Trophoblast cell (in vitro differentiated cells and primary cell): ENCODE measurements around the gene CCIN.
A peak's percentile ranks its signal among the peaks of the same experiment; 100 is the strongest.
"Not testable (repeated sequence)": the region's sequence is repeated elsewhere in the genome, so short reads cannot be mapped to it uniquely, and the experiment has no call there.

ENCODE experiments used
- DNase-seq, 2 donors: peaks; one replicate each; pipeline ENCODE4 v3.0.0-alpha.2; 2016
- H2AFZ ChIP-seq: 2 replicates; pipeline ENCODE4 v1.6.1; 2013; ENCODE audit warnings: low read length, moderate library complexity, mild to moderate bottlenecking; ENCODE audit not compliant: insufficient read depth, poor library complexity
- H2AK5ac ChIP-seq: 2 replicates; pipeline ENCODE4 v1.6.1; 2013; ENCODE audit warnings: mild to moderate bottlenecking, low read length
- H2BK120ac ChIP-seq: 2 replicates; pipeline ENCODE4 v1.6.1; 2013; ENCODE audit warnings: low read length, mild to moderate bottlenecking, moderate library complexity; ENCODE audit not compliant: insufficient read depth, poor library complexity
- H2BK12ac ChIP-seq: 2 replicates; pipeline ENCODE4 v1.6.1; 2013; ENCODE audit warnings: mild to moderate bottlenecking, low read length, moderate library complexity
- H2BK5ac ChIP-seq: 2 replicates; pipeline ENCODE4 v1.6.1; 2013; ENCODE audit warnings: low read length, low read depth, moderate library complexity, mild to moderate bottlenecking; ENCODE audit not compliant: poor library complexity
- H3K14ac ChIP-seq: 2 replicates; pipeline ENCODE4 v1.6.1; 2013; ENCODE audit warnings: mild to moderate bottlenecking, low read length
- H3K18ac ChIP-seq: 2 replicates; pipeline ENCODE4 v1.6.1; 2013; ENCODE audit warnings: mild to moderate bottlenecking, low read length
- H3K23ac ChIP-seq: 2 replicates; pipeline ENCODE4 v1.6.1; 2013; ENCODE audit warnings: low read length
- H3K27ac ChIP-seq: 2 replicates; pipeline ENCODE4 v1.5.1; 2013; ENCODE audit warnings: low read depth, mild to moderate bottlenecking, inconsistent platforms, low read length, moderate library complexity
- H3K27me3 ChIP-seq: 2 replicates; pipeline ENCODE4 v1.6.1; 2013; ENCODE audit warnings: inconsistent platforms, mild to moderate bottlenecking, low read length, moderate library complexity; ENCODE audit not compliant: insufficient read depth
- H3K36me3 ChIP-seq, 2 experiments: 1 replicate in 1 of 2; 2 replicates in 1 of 2; pipeline ENCODE4 v1.6.1; 2013; ENCODE audit warnings: low read length in 2 of 2, mild to moderate bottlenecking in 2 of 2, moderate library complexity in 1 of 2; ENCODE audit not compliant: insufficient read depth in 2 of 2, control insufficient read depth in 1 of 2
- H3K4ac ChIP-seq: 2 replicates; pipeline ENCODE4 v1.6.1; 2013; ENCODE audit warnings: low read depth, mild to moderate bottlenecking, low read length, moderate library complexity
- H3K4me1 ChIP-seq, 2 experiments: 1 replicate in 1 of 2; 2 replicates in 1 of 2; pipeline ENCODE4 v1.6.1; 2013; ENCODE audit warnings: low read length in 2 of 2, mild to moderate bottlenecking in 2 of 2, moderate library complexity in 1 of 2; ENCODE audit not compliant: insufficient read depth in 2 of 2, control insufficient read depth in 1 of 2
- H3K4me2 ChIP-seq: 2 replicates; pipeline ENCODE4 v1.6.1; 2013; ENCODE audit warnings: inconsistent platforms, mild to moderate bottlenecking, low read length, moderate library complexity
- H3K4me3 ChIP-seq: 2 replicates; pipeline ENCODE4 v1.5.1; 2013; ENCODE audit warnings: mild to moderate bottlenecking, low read depth, low read length, inconsistent platforms
- H3K79me1 ChIP-seq: one replicate; pipeline ENCODE4 v1.6.1; 2013; ENCODE audit warnings: low read length
- H3K79me2 ChIP-seq: 2 replicates; pipeline ENCODE4 v1.6.1; 2013; ENCODE audit warnings: low read length, mild to moderate bottlenecking; ENCODE audit not compliant: control insufficient read depth, insufficient read depth, poor library complexity
- H3K9ac ChIP-seq: 2 replicates; pipeline ENCODE4 v1.6.1; 2013; ENCODE audit warnings: mild to moderate bottlenecking, low read length
- H3K9me3 ChIP-seq: 2 replicates; pipeline ENCODE4 v1.6.1; 2013; ENCODE audit warnings: low read depth, mild to moderate bottlenecking, control low read depth, inconsistent platforms, low read length; ENCODE audit not compliant: insufficient read depth
- H4K12ac ChIP-seq: 2 replicates; pipeline ENCODE4 v1.6.1; 2013; ENCODE audit warnings: low read depth, mild to moderate bottlenecking, low read length, moderate library complexity
- H4K8ac ChIP-seq: 2 replicates; pipeline ENCODE4 v1.6.1; 2013; ENCODE audit warnings: low read depth, mild to moderate bottlenecking, low read length, moderate library complexity
- H4K91ac ChIP-seq: one replicate; pipeline ENCODE4 v1.6.1; 2013; ENCODE audit warnings: low read depth, mild to moderate bottlenecking, low read length, moderate library complexity
- WGBS: extraction: QIAGEN DNeasy Blood & Tissue Kit; methylation state at CpG from one replicate; pipeline ENCODE4 v1.1.7; 2013; ENCODE audit warnings: missing lambda C conversion rate; ENCODE audit not compliant: insufficient read length, insufficient coverage; ENCODE audit errors: extremely low coverage; 5-methylcytosine and 5-hydroxymethylcytosine counted together

The CCIN gene

DNA sequence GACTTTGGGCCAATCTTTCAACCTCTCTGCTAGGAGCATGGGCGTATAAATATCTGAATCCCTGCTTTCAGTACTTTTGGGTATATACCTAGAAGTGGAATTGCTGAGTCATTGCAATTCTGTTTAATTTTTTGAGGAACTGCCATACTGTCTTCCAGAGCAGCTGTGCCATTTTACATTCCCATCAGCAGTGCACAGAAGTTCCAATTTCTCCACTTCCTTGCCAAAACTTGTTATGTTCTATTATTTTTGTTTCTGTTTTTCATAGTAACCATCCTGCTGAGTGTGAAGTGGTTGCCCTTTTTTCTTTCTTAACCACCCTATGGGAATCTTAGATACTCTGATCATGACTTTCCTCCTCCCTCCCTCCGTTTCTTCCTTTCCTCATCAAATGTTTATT, 11.1 kb upstream of the CCIN start:
- Histone ChIP-seq H3K27me3 (no peaks in the 10 kb centered on the region), H2BK12ac (no peak overlapping the region), H4K91ac (no peak overlapping the region), H2BK120ac (no peak overlapping the region), H3K9me3 (peaks cover 2% of the 10 kb centered on the region), H3K18ac (no peak overlapping the region), H3K9ac (no peak overlapping the region), H3K36me3 (peaks cover 2 to 5% of the 10 kb centered on the region in 2 experiments), H3K4ac (no peak overlapping the region), H2AFZ (no peak overlapping the region), H3K27ac (no peak overlapping the region), H3K4me3 (no peak overlapping the region), H3K14ac (no peak overlapping the region), H2AK5ac (no peak overlapping the region), H4K8ac (no peak overlapping the region), H4K12ac (no peak overlapping the region), H3K4me1 (peaks cover 2 to 8% of the 10 kb centered on the region in 2 experiments), H3K79me1 (peaks cover 7% of the 10 kb centered on the region), H3K23ac (no peak overlapping the region), H3K4me2 (no peak overlapping the region), H2BK5ac (no peak overlapping the region), H3K79me2 (no peaks in the 10 kb centered on the region)
- no peak for DNase-seq
- WGBS, result no CpG with 5 or more reads among the region's 2 CpGs

DNA sequence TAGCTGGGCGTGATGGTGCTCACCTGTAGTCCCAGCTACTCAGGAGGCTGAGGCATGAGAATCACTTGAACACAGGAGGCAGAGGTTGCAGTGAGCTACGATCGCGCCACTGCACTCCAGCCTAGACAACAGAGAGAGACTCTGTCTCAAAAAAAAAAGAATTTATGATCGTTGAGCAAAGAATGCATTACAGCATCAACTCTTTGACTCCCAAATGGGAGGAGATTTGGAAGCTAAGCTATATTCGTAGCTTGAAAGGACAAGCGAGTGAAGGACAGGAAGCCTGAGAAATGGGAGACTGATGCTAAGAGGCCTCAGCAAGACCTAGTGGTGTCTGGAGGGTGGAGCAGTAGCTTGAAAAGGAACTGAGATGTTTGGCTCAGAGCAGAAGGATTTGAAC, 10.3 kb upstream of the CCIN start:
- H2BK120ac ChIP-seq, result no peak overlapping the region
- no peak for DNase-seq
- no peak overlapping the region for H2BK12ac ChIP-seq
- peaks cover 14% of the 10 kb centered on the region for H3K79me1 ChIP-seq
- no peak overlapping the region for H3K18ac ChIP-seq
- peaks cover 2% of the 10 kb centered on the region in 2 experiments for H3K36me3 ChIP-seq
- no peak overlapping the region for H4K8ac ChIP-seq
- H3K9ac ChIP-seq, result no peak overlapping the region
- peaks cover 2% of the 10 kb centered on the region for H3K9me3 ChIP-seq
- H3K23ac ChIP-seq, result no peak overlapping the region
- H2AFZ ChIP-seq, result no peak overlapping the region
- H2AK5ac ChIP-seq, result no peak overlapping the region
- H3K79me2 ChIP-seq, result peaks cover 2% of the 10 kb centered on the region
- H3K4me2 ChIP-seq, result no peak overlapping the region
- H3K4me3 ChIP-seq, result no peak overlapping the region
- WGBS, result no CpG with 5 or more reads among the region's 7 CpGs
- no peaks in the 10 kb centered on the region for H3K27me3 ChIP-seq
- no peak overlapping the region for H2BK5ac ChIP-seq
- no peak overlapping the region for H3K14ac ChIP-seq
- no peak overlapping the region for H3K4ac ChIP-seq
- no peak overlapping the region for H3K27ac ChIP-seq
- H4K91ac ChIP-seq, result no peak overlapping the region
- H3K4me1 ChIP-seq, result peaks cover 7 to 16% of the 10 kb centered on the region in 2 experiments
- H4K12ac ChIP-seq, result no peak overlapping the region

DNA sequence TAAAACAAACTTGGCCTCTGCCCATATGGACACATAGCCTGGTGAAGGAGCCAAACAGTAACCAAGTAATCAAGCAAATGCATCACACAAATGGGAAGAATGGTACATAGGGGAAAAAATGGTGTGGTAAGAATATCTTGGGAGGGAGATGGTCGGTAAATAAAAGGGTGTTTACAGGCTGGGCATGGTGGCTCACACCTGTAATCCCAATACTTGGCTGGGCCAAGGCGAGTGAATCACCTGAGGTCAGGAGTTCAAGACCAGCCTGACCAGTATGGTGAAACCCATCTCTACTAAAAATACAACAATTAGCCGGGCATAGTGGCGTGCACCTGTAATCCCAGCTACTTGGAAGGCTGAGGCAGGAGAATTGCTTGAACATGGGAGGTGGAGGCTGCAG, 9.7 kb upstream of the CCIN start:
- not testable (repeated sequence) for H3K27me3 ChIP-seq, H3K23ac ChIP-seq, H3K4ac ChIP-seq, H3K36me3 ChIP-seq, H3K18ac ChIP-seq, H3K79me2 ChIP-seq, H2AK5ac ChIP-seq, H2BK5ac ChIP-seq, H4K8ac ChIP-seq, H2BK120ac ChIP-seq, H2AFZ ChIP-seq, H3K9me3 ChIP-seq, H3K4me2 ChIP-seq, H3K9ac ChIP-seq, H4K12ac ChIP-seq, H3K14ac ChIP-seq, H2BK12ac ChIP-seq, H3K4me3 ChIP-seq, H4K91ac ChIP-seq, H3K27ac ChIP-seq
- 100% methylated on average over 1 of the region's 4 CpGs for WGBS
- Histone ChIP-seq H3K4me1 (peaks cover 7 to 16% of the 10 kb centered on the region in 2 experiments), H3K79me1 (peaks cover 14% of the 10 kb centered on the region)
- peak in 1 of 2 donors; percentile 23 for DNase-seq

DNA sequence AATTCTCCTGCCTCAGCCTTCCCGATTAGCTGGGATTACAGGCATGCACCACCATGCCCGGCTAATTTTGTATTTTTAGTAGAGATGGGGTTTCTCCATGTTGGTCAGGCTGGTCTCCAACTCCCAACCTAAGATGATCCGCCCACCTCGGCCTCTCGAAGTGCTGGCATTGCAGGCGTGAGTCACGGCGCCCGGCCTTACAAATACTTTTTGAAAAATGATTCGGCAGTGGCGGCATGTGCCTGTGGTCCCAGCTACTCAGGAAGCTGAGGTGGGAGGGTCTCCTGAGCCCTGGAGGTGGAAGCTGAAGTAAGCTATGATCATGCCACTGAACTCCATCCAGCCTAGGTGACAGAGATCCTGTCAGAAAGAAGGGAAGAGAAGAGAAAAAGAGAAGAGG, 9.1 kb upstream of the CCIN start:
- peaks cover 14% of the 10 kb centered on the region for H3K79me1 ChIP-seq
- H3K9me3 ChIP-seq, H2AFZ ChIP-seq, H3K4me2 ChIP-seq, H2BK5ac ChIP-seq, H4K12ac ChIP-seq, H3K27ac ChIP-seq, H2BK120ac ChIP-seq, H2AK5ac ChIP-seq, H3K4ac ChIP-seq, H3K9ac ChIP-seq, H4K8ac ChIP-seq, H3K14ac ChIP-seq, H3K79me2 ChIP-seq, H3K23ac ChIP-seq, H3K18ac ChIP-seq, DNase-seq, H3K36me3 ChIP-seq, H4K91ac ChIP-seq, H3K27me3 ChIP-seq, H2BK12ac ChIP-seq, H3K4me3 ChIP-seq: not testable (repeated sequence)
- peaks cover 7 to 17% of the 10 kb centered on the region in 2 experiments for H3K4me1 ChIP-seq
- no CpG with 5 or more reads among the region's 11 CpGs for WGBS
